Non-pigmented ciliary epithelial cell (primary cell): ENCODE data around the gene KCNMA1.

ENCODE experiments used
- DNase-seq: peaks from one replicate; pipeline ENCODE4 v3.0.0-alpha.2; 2010; ENCODE audit warnings: low read depth

Gene KCNMA1

DNA sequence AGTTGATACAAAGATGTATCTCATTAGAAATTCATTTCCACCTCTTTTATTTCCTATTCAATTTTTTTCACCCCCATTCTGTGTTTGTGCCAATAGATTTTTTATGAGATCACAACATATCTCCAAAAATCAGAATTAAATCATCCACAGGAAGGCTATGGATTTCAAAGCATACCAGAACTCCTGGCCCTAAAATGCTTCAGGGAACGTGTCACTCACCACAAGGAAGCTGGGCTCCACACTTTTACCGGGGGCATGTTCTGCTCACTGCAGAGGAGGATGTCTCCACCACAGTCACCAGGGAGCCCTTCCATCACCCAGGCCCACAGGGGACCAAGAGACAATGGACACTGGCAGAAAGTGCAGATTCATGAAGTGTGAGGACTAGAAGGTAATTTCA is 456.8 kb downstream of the KCNMA1 start:
- no peak for DNase-seq

DNA sequence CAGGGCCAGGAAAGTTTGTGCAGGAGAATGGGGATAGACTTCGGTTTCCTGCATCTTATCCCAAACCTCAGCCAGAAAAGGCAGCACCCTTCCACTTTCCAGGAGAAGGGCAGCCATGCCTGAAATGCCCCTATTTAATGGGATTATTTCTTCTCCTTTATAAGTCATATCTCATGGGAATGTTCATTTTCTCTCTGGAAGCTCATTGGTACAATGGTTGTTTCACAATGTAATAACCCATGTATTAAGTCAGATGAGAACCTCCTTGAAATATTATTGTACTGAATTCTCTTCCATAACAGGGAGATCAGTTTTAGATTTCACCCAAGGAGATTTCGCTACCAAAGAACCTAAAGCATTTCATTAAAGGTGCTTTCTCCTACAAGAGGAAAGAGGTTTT is 457.5 kb downstream of the KCNMA1 start:
- no peak for DNase-seq

DNA sequence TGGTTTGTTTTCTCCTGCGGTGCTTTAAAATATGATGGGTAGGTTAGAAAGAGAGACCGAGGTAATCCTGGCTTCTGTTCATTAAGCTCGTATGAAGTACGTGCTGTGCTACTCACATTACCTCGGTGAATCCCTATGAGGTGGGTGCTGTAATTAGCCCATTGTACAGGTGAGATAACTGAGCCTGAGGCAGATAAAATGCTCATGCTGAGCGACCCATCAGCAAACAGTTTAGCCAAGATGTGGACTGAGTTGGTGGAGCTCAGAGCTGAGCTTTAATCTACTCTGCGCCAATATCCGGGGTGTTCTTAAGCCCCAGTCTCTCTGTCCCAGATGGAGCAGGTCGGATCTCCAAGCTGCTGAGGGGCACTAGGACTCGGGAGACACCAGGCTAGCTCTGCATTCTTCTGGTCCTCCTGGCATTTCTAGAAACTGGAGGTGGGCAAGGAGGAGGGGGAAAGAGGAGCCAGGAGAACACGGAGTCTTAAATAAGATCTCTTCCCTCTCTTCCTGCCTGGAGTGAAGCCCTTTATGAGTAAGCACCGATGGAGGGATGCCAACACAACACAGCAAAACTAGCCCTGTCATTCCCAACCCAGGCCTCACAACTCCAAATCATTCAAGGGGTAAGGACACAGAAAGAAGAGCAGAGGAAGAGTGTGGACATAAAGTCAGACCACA is 458.5 kb downstream of the KCNMA1 start:
- peak; percentile 74 for DNase-seq

DNA sequence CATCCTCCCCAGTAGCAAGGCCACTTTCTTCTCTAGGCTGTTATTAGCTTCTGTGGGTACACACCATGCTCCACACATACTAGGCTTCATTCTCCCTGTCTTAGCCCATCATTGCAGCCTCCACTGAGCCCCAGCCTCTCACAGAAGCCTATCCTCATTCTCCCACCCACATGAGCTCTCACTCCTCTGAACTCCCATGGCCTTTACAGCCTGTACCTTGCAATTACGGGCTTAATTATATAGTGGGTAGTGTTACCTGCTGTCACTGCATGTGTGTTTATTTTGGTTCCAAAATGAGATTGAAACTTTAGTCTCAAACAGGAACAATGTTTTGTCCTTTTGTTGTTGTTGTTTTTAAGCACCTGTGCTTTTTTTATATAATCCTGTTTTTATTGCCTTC is 460.0 kb downstream of the KCNMA1 start:
- no peak for DNase-seq

DNA sequence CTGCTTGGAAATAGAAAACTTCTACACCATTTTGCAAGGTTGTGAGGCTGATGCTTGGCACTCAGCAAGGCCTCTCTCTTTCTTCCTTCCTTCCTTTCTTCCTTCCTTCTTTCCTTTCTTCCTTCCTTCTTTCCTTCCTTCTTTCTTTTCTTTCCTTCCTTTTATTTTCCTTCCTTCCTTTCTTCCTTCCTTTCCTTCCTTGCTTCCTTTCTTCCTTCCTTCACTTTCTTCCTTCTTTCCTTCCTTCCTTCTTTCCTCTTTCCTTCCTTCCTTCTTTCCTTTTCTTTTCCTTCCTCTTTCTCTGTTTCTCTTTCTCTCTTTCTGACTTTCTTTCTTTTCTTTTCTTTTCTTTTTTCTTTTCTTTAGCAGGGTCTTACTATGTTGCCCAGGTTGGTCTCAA is 460.4 kb downstream of the KCNMA1 start:
- no peak for DNase-seq

DNA sequence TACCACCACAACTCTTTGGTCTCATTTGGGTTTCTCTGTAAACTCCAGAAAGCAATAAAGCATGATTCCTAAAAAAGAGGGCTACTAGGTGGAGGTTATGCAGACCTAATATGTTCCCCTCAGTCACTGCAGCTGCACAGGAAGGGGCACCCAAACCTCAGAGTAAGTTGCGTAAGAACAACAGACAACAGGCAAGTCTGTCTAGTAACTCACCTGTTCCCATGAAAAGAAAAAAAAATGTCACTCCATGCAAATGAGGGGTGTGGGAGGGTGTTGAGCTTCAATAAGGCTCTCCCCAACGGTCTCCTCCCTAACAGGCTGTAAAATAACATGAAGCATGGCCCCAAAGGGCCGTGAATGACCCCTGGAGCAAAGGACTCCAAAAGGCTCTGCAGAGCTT is 461.4 kb downstream of the KCNMA1 start:
- DNase-seq, result no peak

DNA sequence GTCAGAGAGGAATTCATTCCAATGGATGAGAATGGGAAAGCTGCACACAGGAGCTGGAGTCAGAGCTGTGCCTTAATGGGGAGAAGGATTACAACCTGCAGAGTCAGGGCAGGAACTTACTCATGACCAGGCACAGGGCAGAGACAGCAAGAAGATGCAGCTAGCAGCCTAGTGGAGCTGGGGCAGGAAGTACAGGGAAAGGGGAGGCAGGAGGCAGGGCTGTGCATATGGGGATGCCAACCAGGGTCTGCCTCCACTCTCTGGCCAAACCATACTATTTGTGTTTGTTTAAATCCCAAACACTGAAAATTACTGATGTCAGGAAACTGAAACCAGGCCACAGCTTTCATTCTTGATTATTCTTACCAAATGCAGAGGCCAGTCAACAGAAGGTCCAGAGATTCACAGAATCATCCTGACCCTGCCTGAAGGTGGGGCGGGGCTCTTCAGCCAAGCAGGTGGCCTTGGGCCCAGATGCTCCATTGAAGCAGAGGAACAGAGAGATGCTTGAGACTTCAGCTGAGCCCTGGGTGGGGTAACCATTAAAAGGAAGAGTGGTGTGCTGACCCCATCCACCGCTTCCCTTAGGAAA is 461.9 kb downstream of the KCNMA1 start:
- DNase-seq, result no peak

DNA sequence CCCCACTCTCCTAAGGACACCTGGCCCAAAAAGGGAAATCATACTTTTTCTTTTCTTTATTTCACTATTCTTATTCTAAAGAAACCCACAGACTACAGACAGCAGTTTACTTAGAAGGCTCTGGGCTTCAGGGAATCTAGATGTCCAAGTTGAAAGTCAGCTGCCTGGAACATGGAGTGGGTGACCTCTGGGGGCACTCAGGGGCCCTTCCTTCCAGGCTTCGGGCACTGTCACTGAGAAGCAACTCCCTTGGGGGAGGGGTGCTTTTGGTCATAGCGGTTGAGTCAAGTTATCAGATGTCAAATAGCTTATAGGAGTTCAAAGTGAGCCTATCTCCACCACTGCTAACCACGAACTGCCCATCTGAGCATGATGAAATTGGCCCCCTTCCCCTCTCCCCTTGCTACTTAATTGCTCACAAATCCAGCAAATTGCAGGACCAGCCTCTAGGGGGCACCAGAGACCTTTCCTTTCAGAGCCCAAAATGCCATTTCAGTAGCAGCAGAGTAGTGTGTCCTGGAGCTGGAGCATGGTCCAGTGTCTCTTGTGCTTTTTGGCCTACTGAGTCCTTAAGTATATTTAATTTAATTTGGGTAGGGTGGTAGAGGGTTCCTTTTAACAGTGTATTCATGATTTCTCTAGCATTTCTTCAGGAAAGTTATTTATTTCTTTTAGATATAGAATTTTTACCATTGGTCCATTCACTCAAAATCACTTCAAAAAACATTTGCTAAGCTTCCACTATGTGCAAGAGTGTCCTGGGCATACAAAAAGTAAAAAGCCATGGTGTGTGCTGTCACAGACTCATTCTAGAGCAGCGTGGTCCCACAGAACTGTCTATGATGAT is 463.8 kb downstream of the KCNMA1 start:
- DNase-seq, result no peak

DNA sequence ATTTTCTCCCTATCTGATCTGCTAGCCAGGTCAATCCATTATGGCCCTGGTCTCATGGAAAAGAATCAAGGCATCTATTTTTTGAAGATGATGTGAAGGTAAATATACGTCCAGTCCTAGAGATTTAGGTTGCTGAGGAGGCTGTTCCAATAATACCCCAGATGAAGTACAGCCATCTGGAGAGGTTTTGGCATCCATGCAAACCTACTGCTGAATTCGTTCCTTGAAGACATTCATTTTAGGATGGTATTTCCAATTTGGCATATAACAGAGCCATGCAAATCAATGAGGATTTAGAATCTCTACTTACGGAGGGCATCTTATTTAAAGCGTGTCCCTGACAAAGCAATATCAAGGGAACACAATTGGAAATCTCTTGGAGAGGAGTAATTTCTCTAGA is 465.5 kb downstream of the KCNMA1 start:
- no peak for DNase-seq

DNA sequence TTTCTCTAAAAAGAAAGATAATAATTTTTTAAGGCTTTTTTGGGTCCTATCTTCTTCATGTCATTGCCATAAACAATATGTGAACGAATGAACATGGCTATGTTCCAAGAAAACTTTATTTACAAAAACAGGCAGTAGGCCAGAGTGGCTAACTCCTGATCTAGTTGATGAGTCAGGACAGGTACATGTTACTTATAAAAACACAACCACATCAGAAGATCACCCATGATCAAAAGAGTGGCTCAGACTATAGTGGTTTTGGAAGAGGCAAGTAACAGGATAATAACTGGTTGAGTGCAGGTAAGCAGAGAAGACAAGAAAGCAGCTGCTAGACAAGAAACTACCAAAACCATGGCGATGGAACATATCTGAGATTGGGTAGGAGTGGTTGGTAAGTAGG is 468.7 kb downstream of the KCNMA1 start:
- no peak for DNase-seq

DNA sequence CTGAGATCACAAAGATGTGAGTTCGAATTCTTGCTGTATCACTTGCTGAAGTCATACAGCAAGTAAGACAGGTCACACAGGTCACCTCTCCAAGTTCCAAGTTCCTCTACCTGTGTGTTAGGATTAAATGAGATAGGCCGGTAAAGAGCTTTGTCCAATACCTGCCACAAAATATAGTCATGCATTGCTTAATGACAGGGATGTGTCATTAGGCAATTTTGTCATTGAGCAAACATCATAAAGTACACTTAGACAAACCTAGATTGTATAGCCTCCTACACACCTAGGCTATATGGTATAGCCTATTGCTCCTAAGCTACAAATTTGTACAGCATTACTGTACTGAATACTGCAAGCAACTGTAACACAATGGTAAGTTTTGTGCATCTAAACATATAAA is 469.4 kb downstream of the KCNMA1 start:
- no peak for DNase-seq

DNA sequence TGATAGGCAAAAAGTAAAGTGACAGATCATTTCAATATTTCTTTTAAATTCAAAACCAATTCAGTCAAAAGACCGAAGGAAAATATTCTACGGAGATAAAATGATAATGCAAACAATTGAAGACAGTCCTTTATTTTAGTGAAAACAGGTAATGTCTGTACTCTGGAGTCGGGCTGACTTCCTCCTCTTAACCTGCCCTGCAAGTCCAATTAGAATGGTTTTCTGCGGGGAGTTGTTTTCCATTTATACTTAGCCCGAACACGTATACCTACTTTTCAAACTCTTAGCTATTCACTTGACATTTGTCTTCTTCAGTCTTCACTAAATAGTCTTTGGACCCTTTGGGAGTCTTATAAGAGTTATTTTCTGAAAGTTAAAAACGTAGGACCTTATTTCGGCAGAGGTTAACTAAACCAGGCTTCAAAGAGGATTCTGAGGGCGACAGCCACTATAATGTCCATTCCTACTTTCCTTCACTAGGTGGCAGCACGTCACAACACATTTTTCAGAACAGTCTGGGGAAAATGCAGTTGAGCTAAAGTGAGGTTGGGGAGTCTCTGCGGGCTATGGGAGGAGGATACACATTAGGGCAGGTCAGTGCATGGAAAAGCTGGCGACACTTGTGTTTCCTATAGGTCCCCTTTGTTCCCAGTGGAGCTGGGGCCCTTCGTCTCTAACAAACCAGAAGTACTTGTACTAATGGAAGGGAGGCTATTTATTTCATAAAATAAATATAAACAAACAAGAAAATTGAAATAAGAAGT is 472.0 kb downstream of the KCNMA1 start:
- no peak for DNase-seq

DNA sequence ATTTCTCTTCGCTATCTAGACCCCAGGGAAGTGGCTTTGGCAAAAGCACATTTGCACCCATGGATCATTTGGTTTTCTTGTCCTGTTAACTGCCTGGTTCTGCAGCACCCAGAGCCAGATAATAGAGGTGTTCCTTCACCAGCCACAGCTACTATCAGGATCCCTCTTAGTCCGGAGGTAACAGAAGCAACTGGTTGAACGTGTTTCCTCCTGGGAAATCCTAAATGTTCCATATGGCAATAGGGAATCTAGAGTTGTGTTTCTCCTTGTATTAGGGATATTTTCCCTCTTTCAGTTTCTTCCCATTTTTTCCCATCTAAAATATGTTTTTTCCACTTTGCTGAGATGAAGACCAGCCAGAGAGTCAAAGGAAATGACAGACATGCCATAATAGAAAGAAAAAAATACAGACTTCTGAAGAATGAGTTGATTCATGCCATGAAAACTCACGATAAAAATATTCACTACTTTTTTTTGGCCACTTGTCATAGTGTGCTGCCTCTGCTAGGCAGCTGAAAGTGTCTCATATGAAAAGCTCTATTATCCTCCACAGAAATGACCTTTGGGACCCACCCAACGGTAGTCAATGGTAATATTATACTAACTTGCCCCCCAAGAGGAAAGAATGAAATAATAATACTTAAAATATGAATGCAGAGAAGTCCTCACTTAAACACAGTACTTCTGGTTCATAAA is 472.8 kb downstream of the KCNMA1 start:
- no peak for DNase-seq

DNA sequence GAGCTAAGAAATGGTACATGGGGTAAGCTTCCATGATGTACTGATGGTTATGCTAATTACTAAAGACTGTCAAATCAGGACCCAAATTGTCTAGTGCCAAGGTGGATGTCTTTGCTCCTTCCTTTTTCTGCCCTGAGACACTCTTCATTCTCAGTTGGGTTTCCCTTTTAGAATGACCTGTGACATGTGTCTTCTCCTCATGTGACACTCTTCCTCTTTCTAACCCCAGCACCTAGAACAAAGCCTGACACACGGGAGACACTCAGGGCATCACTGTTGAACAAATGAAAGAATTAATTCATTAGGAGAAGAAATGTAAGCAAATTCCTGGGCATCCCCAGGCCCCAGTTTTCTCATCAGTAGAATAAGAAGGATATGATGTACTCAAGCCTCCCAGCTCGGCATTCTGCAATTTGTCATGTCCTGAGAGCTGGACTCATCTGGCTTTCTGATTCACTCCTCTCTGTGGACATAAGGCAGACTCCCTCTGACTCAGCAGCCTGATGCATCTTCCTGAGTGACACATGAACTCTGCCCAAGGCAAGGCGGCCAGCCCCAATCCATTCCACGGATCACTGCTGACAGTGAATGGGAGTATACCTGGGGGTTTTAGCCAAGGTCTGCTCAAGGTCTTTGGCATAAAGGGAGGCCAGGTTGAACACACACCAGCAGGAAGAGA is 473.8 kb downstream of the KCNMA1 start:
- peak; percentile 99 for DNase-seq

DNA sequence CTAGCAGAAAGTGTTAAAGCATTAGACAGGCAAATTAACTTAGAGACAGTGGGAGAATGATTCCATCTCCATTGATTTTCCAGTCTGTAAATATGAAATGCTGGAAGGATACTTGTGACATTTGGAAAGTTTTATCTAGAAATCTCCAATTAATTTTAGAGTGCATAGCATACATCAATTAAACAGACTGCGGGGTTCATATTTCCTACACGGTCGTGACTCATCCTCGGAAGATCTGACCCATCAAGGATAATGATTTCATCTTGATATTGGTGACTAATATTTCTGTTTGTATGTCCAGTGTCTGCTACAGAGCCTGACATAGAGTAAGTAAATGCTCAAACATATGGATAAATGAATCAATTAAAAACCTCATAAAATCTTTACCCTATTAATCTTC is 474.9 kb downstream of the KCNMA1 start:
- DNase-seq, result no peak

DNA sequence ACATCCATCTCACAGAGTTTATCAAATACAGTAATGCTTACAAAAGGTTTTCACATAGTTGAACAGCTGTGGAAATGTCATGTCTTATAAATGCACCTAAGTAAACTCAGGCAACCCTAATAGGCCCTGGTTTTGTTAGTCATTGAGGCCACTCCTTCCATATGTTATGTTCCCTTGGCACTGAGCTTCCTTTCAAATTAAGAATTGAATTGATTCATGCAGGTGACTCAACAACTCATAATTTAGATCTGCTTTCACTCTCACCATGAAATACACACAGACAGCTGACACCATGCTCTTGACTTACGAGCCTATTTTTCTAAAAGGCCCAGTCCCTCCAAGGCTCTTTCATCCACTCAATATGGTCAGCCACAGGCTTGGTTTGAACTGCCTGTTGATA is 476.9 kb downstream of the KCNMA1 start:
- DNase-seq, result no peak

DNA sequence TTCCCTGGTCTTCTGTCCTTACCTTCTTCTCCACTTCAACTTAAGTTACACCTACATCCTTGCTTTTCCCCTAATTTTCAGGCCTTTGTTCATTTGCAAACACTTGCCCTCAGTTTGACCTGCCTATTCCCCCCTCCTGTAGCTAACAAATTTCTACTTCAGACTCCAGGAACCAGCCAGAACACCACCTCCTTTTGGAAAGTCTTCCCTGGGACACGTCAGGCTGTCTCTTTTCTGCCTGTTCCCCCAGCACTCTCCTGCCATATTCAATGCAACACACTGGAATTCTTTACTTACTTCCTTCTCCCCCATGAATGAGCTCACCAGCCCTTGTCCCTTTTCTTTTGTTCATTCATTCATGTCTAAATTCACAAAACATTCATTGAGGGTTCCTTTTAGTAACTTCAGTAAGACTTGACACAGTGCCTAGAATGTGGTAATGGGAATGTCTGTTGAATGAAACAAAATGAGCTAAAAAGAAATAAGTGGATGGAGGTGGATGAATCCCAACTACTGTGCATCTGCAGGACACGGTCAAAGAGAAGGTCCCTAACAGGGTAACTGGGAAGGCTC is 478.0 kb downstream of the KCNMA1 start:
- DNase-seq, result no peak

DNA sequence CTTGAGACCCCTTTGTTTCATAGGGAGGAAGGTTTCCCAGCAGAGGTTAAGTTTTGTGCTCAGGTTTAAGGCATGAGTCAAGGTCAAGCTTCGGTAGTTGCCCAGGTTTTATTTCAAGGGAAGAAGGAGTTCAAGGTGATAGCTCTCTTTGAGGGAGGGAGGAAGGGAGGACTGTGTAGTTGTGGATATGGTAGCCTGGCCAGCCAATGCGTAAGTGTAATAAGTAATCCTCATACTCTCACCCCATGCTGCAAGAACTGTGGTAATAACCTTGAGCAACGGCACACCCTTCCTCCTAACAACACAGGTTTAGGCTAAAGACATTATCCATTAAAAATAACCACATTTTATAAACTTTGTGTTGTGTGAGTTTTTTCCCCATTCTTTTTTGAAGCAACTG is 478.9 kb downstream of the KCNMA1 start:
- no peak for DNase-seq

DNA sequence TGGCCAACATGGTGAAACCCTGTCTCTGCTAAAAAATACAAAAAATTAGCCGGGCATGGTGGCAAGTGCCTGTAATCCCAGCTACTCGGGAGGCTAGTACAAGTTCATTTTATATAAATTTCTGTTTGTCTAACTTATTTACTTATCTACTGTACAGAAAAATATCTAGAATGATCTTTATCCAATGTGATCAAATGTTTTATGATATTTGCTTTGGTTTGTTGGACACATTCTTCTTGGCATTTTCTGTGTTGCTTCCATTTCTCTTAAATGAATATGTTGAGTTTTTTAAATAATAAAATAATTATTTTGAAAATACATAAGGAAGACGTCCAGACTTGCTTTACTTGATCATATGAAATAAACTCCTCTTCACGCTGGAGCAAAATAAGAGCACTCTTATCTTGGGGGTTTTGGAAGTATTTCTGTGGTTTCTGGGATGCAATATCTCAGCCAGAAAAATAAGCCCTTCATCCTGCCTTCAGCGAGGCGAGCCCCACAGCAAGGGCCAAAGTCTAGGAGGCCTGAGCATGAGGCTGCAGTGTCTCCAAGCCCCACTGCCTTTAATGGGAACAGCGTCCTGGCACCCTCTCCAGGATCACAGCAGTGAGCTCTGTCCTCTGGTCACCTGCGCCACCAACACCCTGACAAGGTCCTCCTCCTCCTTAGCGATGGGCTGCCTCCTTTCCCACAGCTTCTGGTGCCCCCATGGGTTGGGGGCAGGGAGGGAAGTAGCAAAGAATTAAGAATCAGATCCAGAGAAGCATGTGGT is 480.2 kb downstream of the KCNMA1 start:
- DNase-seq, result no peak

DNA sequence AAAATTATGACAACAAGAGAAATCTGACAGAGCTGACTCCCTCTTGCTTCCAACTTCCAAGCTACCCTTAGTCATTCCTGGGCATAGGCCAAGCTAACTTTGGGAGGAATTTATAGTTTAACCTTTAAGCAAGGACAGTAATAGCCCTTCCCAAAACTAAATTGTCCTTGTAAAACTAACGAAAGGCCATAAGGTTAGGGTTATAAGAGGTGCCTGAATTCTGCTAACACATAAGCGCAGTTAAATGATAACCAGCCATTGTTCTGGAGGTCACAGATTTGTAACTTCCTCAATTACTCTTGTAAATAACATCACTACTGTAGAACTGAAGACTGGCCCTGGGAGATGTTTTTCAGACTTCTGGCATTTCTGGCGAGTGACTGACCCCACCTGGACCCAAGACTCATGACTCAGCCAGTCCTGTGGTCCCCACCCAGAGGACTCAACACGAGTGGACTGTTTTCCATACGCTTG is 481.2 kb downstream of the KCNMA1 start:
- DNase-seq, result no peak
